HCT116 (cell line): ENCODE results near the gene SAMD14. TPM values are rescaled to one million over a fixed set of nuclear protein-coding genes. Genes with fewer than 3 reads are reported as not detected.

ENCODE experiments used
- ATAC-seq: fragments of 200-7000 bp; cut with Tn5 transposase; 2 replicates; pipeline ENCODE4 v1.9.1; 2020; ENCODE audit warnings: mild to moderate bottlenecking, moderate library complexity
- BruUV-seq: library from RNA; stranded (reverse); fragments of 400-500 nt; replicated peaks from 2 replicates; lab custom pipeline; 2021; lab: Mats Ljungman, UMichigan
- CTCF ChIA-PET: fragments of 300-600 bp; sonication (Branson Sonifier 250); formaldehyde crosslinking; loops from one replicate; lab custom pipeline; 2021; ENCODE audit warnings: antibody characterized with exemption; lab: Charles Lee
- POLR2A ChIA-PET: fragments of 300-600, 350-600 bp; sonication (Branson Sonifier 250); formaldehyde crosslinking; loops from one replicate; lab custom pipeline; 2021; ENCODE audit warnings: antibody characterized with exemption; lab: Charles Lee
- RAD21 ChIA-PET, 2 experiments: fragments of 300-600 bp; sonication (Branson Sonifier 250); formaldehyde crosslinking; loops; one replicate each; lab custom pipeline; 2023; ENCODE audit warnings: low total read pairs in 2 of 2; ENCODE audit not compliant: uncharacterized antibody in 2 of 2, unreplicated experiment in 2 of 2, low non-redundant PET in 1 of 2; lab: Charles Lee
- DNase-seq: peaks from one replicate; pipeline ENCODE4 v3.0.0-alpha.2; 2010; ENCODE audit warnings: low read depth, low spot score
- H2AFZ ChIP-seq: fragments of 200-600 bp; shearing (Covaris generic), sonication (generic); 2 replicates; pipeline ENCODE4 v1.6.1; 2017; ENCODE audit warnings: low read depth, mixed run types, mixed read lengths, antibody characterized with exemption, low read length; ENCODE audit not compliant: poor library complexity, severe bottlenecking
- H3K27ac ChIP-seq: 2 replicates; pipeline ENCODE4 v1.5.1; 2012; ENCODE audit warnings: low read depth, low read length
- H3K27me3 ChIP-seq: fragments of 200-600 bp; sonication (generic); 2 replicates; pipeline ENCODE4 v1.6.1; 2016; ENCODE audit warnings: mixed run types, low read length, mixed read lengths; ENCODE audit not compliant: insufficient read depth
- H3K36me3 ChIP-seq, 2 experiments: fragments of 200-500 bp in 1 of 2; fragments of 200-600 bp in 1 of 2; sonication (Bioruptor generic) in 1 of 2; sonication (generic) in 1 of 2; 2 replicates each; pipeline versions ENCODE4 v1.5.1 to v1.6.1; 2014 to 2016; ENCODE audit warnings: low read length in 2 of 2, inconsistent platforms in 1 of 2, mixed read lengths in 1 of 2, mixed run types in 1 of 2; ENCODE audit not compliant: insufficient read depth in 2 of 2, control insufficient read depth in 1 of 2
- H3K4me1 ChIP-seq, 2 experiments: fragments of 200-600 bp in 1 of 2; sonication (generic) in 1 of 2; 2 replicates each; pipeline versions ENCODE4 v1.5.1 to v1.6.1; 2012 to 2017; ENCODE audit warnings: low read length in 2 of 2, inconsistent platforms in 1 of 2, mild to moderate bottlenecking in 1 of 2, mixed read lengths in 1 of 2, mixed run types in 1 of 2, moderate library complexity in 1 of 2; ENCODE audit not compliant: insufficient read depth in 2 of 2, control insufficient read depth in 1 of 2
- H3K4me2 ChIP-seq: fragments of 200-600 bp; sonication (generic); 2 replicates; pipeline ENCODE4 v1.6.1; 2017; ENCODE audit warnings: mixed run types, low read length, mixed read lengths
- H3K4me3 ChIP-seq, 2 experiments: fragments of 200-600 bp in 1 of 2; sonication (generic) in 1 of 2; replicated peaks in 1 of 2; 2 replicates each; pipeline ENCODE4 v1.5.1; 2011 to 2016; ENCODE audit warnings: low read length in 2 of 2, control low read depth in 1 of 2, low read depth in 1 of 2, mild to moderate bottlenecking in 1 of 2, mixed read lengths in 1 of 2, mixed run types in 1 of 2
- H3K79me2 ChIP-seq: fragments of 200-600 bp; sonication (generic); 2 replicates; pipeline ENCODE4 v1.6.1; 2017; ENCODE audit warnings: mild to moderate bottlenecking, mixed run types, low read length, moderate library complexity, mixed read lengths; ENCODE audit not compliant: insufficient read depth
- H3K9ac ChIP-seq: fragments of 200-600 bp; sonication (generic); 2 replicates; pipeline ENCODE4 v1.6.1; 2016; ENCODE audit warnings: low read length, mixed read lengths
- H3K9me2 ChIP-seq: fragments of 200-600 bp; sonication (generic), shearing (Covaris generic); 2 replicates; pipeline ENCODE4 v1.6.1; 2017; ENCODE audit warnings: mixed run types, mild to moderate bottlenecking, moderate library complexity; ENCODE audit not compliant: insufficient read depth
- H3K9me3 ChIP-seq, 2 experiments: fragments of 200-500 bp in 1 of 2; fragments of 200-600 bp in 1 of 2; sonication (Bioruptor generic) in 1 of 2; sonication (generic) in 1 of 2; 2 replicates each; pipeline ENCODE4 v1.6.1; 2014 to 2017; ENCODE audit warnings: low read length in 2 of 2, mixed read lengths in 2 of 2, inconsistent platforms in 1 of 2, low read depth in 1 of 2, mild to moderate bottlenecking in 1 of 2, mixed run types in 1 of 2, moderate library complexity in 1 of 2; ENCODE audit not compliant: control insufficient read depth in 1 of 2, insufficient read depth in 1 of 2
- H4K20me1 ChIP-seq: fragments of 200-600 bp; sonication (generic), shearing (Covaris generic); 2 replicates; pipeline ENCODE4 v1.6.1; 2017; ENCODE audit warnings: mixed run types, mild to moderate bottlenecking, moderate library complexity; ENCODE audit not compliant: insufficient read depth
- ATF3 ChIP-seq: IDR thresholded peaks from 2 replicates; pipeline ENCODE4 v1.6.1; 2012
- CBX3 ChIP-seq: IDR thresholded peaks from 2 replicates; pipeline ENCODE4 v1.6.1; 2012; ENCODE audit warnings: low read depth
- CEBPB ChIP-seq: IDR thresholded peaks from 2 replicates; pipeline ENCODE4 v1.6.1; 2012; ENCODE audit warnings: low read depth
- EGR1 ChIP-seq: IDR thresholded peaks from 2 replicates; pipeline ENCODE4 v1.6.1; 2012; ENCODE audit warnings: low read depth
- ELF1 ChIP-seq: IDR thresholded peaks from 2 replicates; pipeline ENCODE4 v1.6.1; 2012; ENCODE audit warnings: low read depth, borderline replicate concordance
- EZH2 ChIP-seq: fragments of 200-600 bp; sonication (generic); IDR thresholded peaks from 2 replicates; pipeline ENCODE4 v1.6.1; 2017; ENCODE audit warnings: antibody characterized with exemption, mixed run types
- EZH2phosphoT487 ChIP-seq: fragments of 200-600 bp; IDR thresholded peaks from 2 replicates; pipeline ENCODE4 v1.6.1; 2018; ENCODE audit warnings: antibody characterized with exemption, borderline replicate concordance
- MAX ChIP-seq: IDR thresholded peaks from 2 replicates; pipeline ENCODE4 v1.6.1; 2012
- POLR2A ChIP-seq: IDR thresholded peaks from 2 replicates; pipeline ENCODE4 v1.7.0; 2011; ENCODE audit warnings: borderline replicate concordance; ENCODE audit not compliant: insufficient read depth, insufficient read length; ENCODE audit errors: extremely low read depth
- REST ChIP-seq: IDR thresholded peaks from 2 replicates; pipeline ENCODE4 v1.6.1; 2012; ENCODE audit warnings: low read depth
- SP1 ChIP-seq: IDR thresholded peaks from 2 replicates; pipeline ENCODE4 v1.6.1; 2012; ENCODE audit warnings: low read depth
- YY1 ChIP-seq: IDR thresholded peaks from 2 replicates; pipeline ENCODE4 v1.6.1; 2011; ENCODE audit warnings: low read length, low read depth, moderate library complexity, mild to moderate bottlenecking; ENCODE audit not compliant: insufficient replicate concordance; ENCODE audit errors: extremely low read depth
- ZBTB33 ChIP-seq: IDR thresholded peaks from 2 replicates; pipeline ENCODE4 v1.6.1; 2011; ENCODE audit warnings: mild to moderate bottlenecking, low read length, moderate library complexity; ENCODE audit not compliant: insufficient replicate concordance; ENCODE audit errors: extremely low read depth
- ZFX ChIP-seq: fragments of 450-650 bp; IDR thresholded peaks from 2 replicates; pipeline ENCODE4 v1.6.1; 2017
- intact Hi-C: fragments of 100-400 bp; cut with micrococcal nuclease; formaldehyde crosslinking; loops from 2 replicates; pipeline ENCODE4 v1.10.0; 2022
- total RNA-seq: library from RNA; stranded (reverse); gene quantifications from one replicate; pipeline ENCODE4 v1.2.1, GENCODE V29; 2021; ENCODE audit not compliant: unreplicated experiment

Gene SAMD14
- total RNA-seq, 1 experiment from 2014 or later: 1.5 TPM

GRCh38 chr17:50146927-50147665, 17.1 kb upstream of the SAMD14 start:
- DNase-seq: no peak
- no peaks in the 10 kb centered on the region for H3K27me3 ChIP-seq
- no TSS peak for BruUV-seq
- H3K4me1 ChIP-seq: peaks cover 10 to 32% of the 10 kb centered on the region in 2 experiments; a peak in 3 of 4 replicates
- intact Hi-C loops: no loop called here
- H3K79me2 ChIP-seq: peaks cover 85% of the 10 kb centered on the region
- H3K9ac ChIP-seq: no peak overlapping the region
- ATAC-seq: no peak
- ChIA-PET RAD21 (no interaction called here), CTCF (interaction anchor here (1.6 kb wide), 1 partner anchor 22 kb away, joined by 5 read pairs; no protein-coding TSS in a partner anchor), POLR2A (interaction anchor here (0.9 kb wide), 1 partner anchor 31 kb away, joined by 3 read pairs; no protein-coding TSS in a partner anchor)
- no peak overlapping the region for H2AFZ ChIP-seq
- H4K20me1 ChIP-seq: no peaks in the 10 kb centered on the region
- H3K4me2 ChIP-seq: peak overlapping the region; percentile 92
- peaks cover 35 to 51% of the 10 kb centered on the region in 2 experiments; a peak in 3 of 4 replicates for H3K36me3 ChIP-seq
- no peak overlapping the region; a peak in 1 of 4 replicates for H3K4me3 ChIP-seq
- TF ChIP-seq ZBTB33 (no peak), ELF1 (no peak), REST (no peak), YY1 (no peak), SP1 (no peak), POLR2A (no peak), EZH2phosphoT487 (no peak), CBX3 (no peak), ZFX (no peak), EZH2 (no peak), ATF3 (no peak), EGR1 (no peak), CEBPB (no peak), MAX (no peak)
- H3K27ac ChIP-seq: peak overlapping the region; percentile 21; the same call in 1 of the 2 replicates
- H3K9me3 ChIP-seq: no peaks in the 10 kb centered on the region
- H3K9me2 ChIP-seq: no peaks in the 10 kb centered on the region
